Mesangial cell (primary cell): ENCODE measurements around the gene LCE6A. TPM values are rescaled to one million over a fixed set of nuclear protein-coding genes. Genes with fewer than 3 reads are reported as not detected.

Source experiments
- total RNA-seq: library from RNA; depleted of rRNA; stranded (reverse); fragments of >200 nt; gene quantifications from 2 replicates; pipeline ENCODE4 v1.2.3, GENCODE V29; 2015

LCE6A gene, protein sequence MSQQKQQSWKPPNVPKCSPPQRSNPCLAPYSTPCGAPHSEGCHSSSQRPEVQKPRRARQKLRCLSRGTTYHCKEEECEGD
- total RNA-seq, result not detected in 2 replicates

DNA sequence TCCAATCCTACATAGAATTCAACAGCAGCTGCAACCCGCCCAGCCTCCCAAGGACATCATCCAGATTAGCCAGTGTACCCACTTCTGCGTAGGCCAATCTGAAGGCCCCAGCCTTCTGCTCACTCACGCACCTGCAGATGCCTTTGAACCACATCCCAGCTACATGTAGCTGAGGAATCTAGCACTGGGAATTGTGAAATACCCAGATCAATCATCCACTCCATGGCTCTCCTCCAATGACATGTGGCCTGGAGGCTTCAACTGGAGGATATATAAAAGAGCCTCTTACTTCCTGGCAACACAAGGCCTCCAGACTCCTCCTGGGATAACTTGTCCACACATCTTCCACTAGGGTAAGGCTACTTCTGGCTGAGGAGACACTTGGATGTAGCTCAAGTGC is at the start of gene LCE6A:
TSS of gene LCE6A (plus strand) at position 301 of the 400 bp plus-strand sequence. CDS start 665 bp downstream, outside the sequence.

DNA sequence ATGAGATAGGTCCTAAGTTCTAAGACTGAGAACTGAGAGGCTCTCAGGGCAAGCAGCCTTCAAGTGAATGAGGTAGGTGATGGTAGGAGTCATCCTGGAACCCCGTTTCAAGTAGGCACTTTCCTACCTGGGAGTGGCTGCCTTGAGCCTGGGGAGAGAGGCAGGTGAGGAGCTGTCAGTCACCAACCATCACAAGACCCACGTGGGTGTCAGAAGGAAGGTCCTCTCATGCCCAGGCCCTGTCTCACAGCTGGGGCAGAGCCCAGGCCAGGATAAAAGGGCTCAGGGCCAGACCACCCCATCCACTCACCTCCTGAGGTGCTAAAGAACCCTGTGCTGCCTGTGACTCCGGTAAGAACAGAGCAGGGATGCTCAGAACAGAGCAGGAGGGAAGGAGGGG is 46.2 kb upstream of the LCE6A start, which contains the start of gene LCE1D:
TSS of gene LCE1D (plus strand) at position 301 of the 400 bp plus-strand sequence. CDS start 1,074 bp downstream, outside the sequence.

GRCh38 chr1:152806576-152806975 is 36.1 kb upstream of the LCE6A start, which contains the start of gene LCE1C:
LCE1C (minus strand) TSS chr1:152806651; CDS start chr1:152805478, 1,173 bp downstream.

GRCh38 chr1:152811671-152812070 is 31.0 kb upstream of the LCE6A start, which contains the start of gene LCE1B:
LCE1B (plus strand) TSS chr1:152811971; CDS start chr1:152812447, 476 bp downstream.

DNA sequence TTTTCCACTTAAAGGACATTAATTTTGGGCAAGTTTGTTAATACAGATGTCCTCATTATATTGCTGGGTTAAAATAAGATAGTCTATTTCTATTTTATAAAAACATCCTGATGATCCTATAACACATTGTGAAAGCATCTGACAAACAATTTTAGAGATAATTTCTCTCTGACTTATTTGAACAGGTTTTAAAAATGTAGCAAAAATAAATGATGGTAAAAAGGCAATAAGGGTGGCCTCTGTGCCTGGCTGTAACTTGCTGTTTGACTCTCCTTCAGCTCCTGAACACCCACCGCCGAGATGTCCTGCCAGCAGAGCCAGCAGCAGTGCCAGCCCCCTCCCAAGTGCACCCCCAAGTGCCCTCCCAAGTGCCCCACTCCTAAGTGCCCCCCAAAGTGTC is 15.5 kb upstream of the LCE6A start, which contains the start of gene LCE1A:
TSS of gene LCE1A (plus strand) at position 301 of the 400 bp plus-strand sequence. CDS start at position 301, 0 bp downstream.

GRCh38 chr1:152859696-152860095 is 17.0 kb downstream of the LCE6A start, which contains the start of gene LCE7A:
LCE7A (plus strand) TSS chr1:152859996; CDS start chr1:152860698, 702 bp downstream.

GRCh38 chr1:152878042-152878441 is 35.4 kb downstream of the LCE6A start, which contains the start of gene SMCP:
SMCP (plus strand) TSS chr1:152878322; CDS start chr1:152884423, 6,101 bp downstream.

Other genes with a start within 250 kb of the LCE6A start
- gene LCE3C, start 242.6 kb upstream of the LCE6A start, total RNA-seq, result not detected in 2 replicates
- not detected in 2 replicates for gene LCE3B, start 229.0 kb upstream of the LCE6A start, total RNA-seq
- gene LCE3A, start 219.8 kb upstream of the LCE6A start, total RNA-seq, result not detected in 2 replicates
- gene LCE2D, start 179.5 kb upstream of the LCE6A start, total RNA-seq, result not detected in 2 replicates
- gene LCE2C, start 167.6 kb upstream of the LCE6A start, total RNA-seq, result not detected in 2 replicates
- gene LCE2B, start 156.7 kb upstream of the LCE6A start, total RNA-seq, result not detected in 2 replicates
- not detected in 2 replicates for gene LCE2A, start 144.5 kb upstream of the LCE6A start, total RNA-seq
- gene LCE4A, start 134.7 kb upstream of the LCE6A start, total RNA-seq, result not detected in 2 replicates
- not detected in 2 replicates for gene KPRP, start 84.8 kb upstream of the LCE6A start, total RNA-seq
- not detected in 2 replicates for gene LCE1F, start 67.7 kb upstream of the LCE6A start, total RNA-seq
- not detected in 2 replicates for gene LCE1E, start 56.6 kb upstream of the LCE6A start, total RNA-seq
- gene LCE1D, start 46.1 kb upstream of the LCE6A start, total RNA-seq, result not detected in 2 replicates
- not detected in 2 replicates for gene LCE1C, start 36.2 kb upstream of the LCE6A start, total RNA-seq
- not detected in 2 replicates for gene LCE1B, start 30.9 kb upstream of the LCE6A start, total RNA-seq
- not detected in 2 replicates for gene LCE1A, start 15.4 kb upstream of the LCE6A start, total RNA-seq
- gene LCE7A, start 17.1 kb downstream of the LCE6A start, total RNA-seq, result not detected in 2 replicates
- not detected in 2 replicates for gene SMCP, start 35.5 kb downstream of the LCE6A start, total RNA-seq
- gene IVL, start 65.7 kb downstream of the LCE6A start, total RNA-seq, result not detected in 2 replicates
- not detected in 2 replicates for gene SPRR5, start 104.3 kb downstream of the LCE6A start, total RNA-seq
- gene SPRR4, start 127.8 kb downstream of the LCE6A start, total RNA-seq, result not detected in 2 replicates
- not detected in 2 replicates for gene SPRR1A, start 141.2 kb downstream of the LCE6A start, total RNA-seq
- gene SPRR3, start 158.9 kb downstream of the LCE6A start, total RNA-seq, result not detected in 2 replicates
- not detected in 2 replicates for gene SPRR1B, start 188.3 kb downstream of the LCE6A start, total RNA-seq
- not detected in 2 replicates for gene SPRR2D, start 198.3 kb downstream of the LCE6A start, total RNA-seq
- not detected in 2 replicates for gene SPRR2A, start 214.7 kb downstream of the LCE6A start, total RNA-seq
- gene SPRR2B, start 228.8 kb downstream of the LCE6A start, total RNA-seq, result not detected in 2 replicates